ENCODE results near the gene SRCAP.

Gene SRCAP

GRCh38 chr16:30662449-30662848, 36.5 kb upstream of the SRCAP start:
- H3K36me3 ChIP-seq: peaks cover 66% of the 10 kb centered on the region
- H3K9me3 ChIP-seq (ENCODE audit: severe bottlenecking): no peaks in the 10 kb centered on the region
- no peak for TF ChIP-seq CTCF (IDR thresholded peaks at IDR 0.05; ENCODE audit: low read depth, low read length)
- no peak overlapping the region for H3K27ac ChIP-seq
- no peak for DNase-seq
- H3K27me3 ChIP-seq (ENCODE audit: insufficient read depth, low read depth, severe bottlenecking): no peaks in the 10 kb centered on the region
- no peak overlapping the region for H3K4me3 ChIP-seq (ENCODE audit: low read depth, low read length)

- no peak for TF ChIP-seq CTCF (IDR thresholded peaks at IDR 0.05; ENCODE audit: low read depth, low read length)
- Histone ChIP-seq H3K27ac (no peak overlapping the region), H3K27me3 (ENCODE audit: insufficient read depth, low read depth, severe bottlenecking) (no peaks in the 10 kb centered on the region), H3K36me3 (peaks cover 72% of the 10 kb centered on the region), H3K9me3 (ENCODE audit: severe bottlenecking) (no peaks in the 10 kb centered on the region), H3K4me3 (ENCODE audit: low read depth, low read length) (no peak overlapping the region)
- no peak for DNase-seq
These were observed 35.9 kb upstream of the SRCAP start for GRCh38 chr16:30663038-30663437.

- Histone ChIP-seq H3K4me3 (ENCODE audit: low read depth, low read length) (no peak overlapping the region), H3K9me3 (ENCODE audit: severe bottlenecking) (no peaks in the 10 kb centered on the region), H3K36me3 (peaks cover 75% of the 10 kb centered on the region), H3K27me3 (ENCODE audit: insufficient read depth, low read depth, severe bottlenecking) (no peaks in the 10 kb centered on the region), H3K27ac (no peak overlapping the region)
- TF ChIP-seq CTCF (IDR thresholded peaks at IDR 0.05; ENCODE audit: low read depth, low read length): no peak
- no peak for DNase-seq
These were observed 35.2 kb upstream of the SRCAP start for GRCh38 chr16:30663820-30664219.

- peaks cover 81% of the 10 kb centered on the region for H3K36me3 ChIP-seq
These were observed 34.3 kb upstream of the SRCAP start for GRCh38 chr16:30664616-30665109.

GRCh38 chr16:30665155-30665829, 33.7 kb upstream of the SRCAP start:
- Histone ChIP-seq H3K36me3 (peaks cover 86% of the 10 kb centered on the region), H3K27ac (no peak overlapping the region), H3K9me3 (ENCODE audit: severe bottlenecking) (no peaks in the 10 kb centered on the region), H3K27me3 (ENCODE audit: insufficient read depth, low read depth, severe bottlenecking) (no peaks in the 10 kb centered on the region), H3K4me3 (ENCODE audit: low read depth, low read length) (no peak overlapping the region)
- no peak for DNase-seq
- TF ChIP-seq CTCF (IDR thresholded peaks at IDR 0.05; ENCODE audit: low read depth, low read length): peak; percentile 11; the same call in 1 of the 2 replicates

More at GRCh38 chr16:30664616-30665109, 34.3 kb upstream of the SRCAP start:
- DNase-seq: no peak
- no peaks in the 10 kb centered on the region for H3K9me3 ChIP-seq (ENCODE audit: severe bottlenecking)
- TF ChIP-seq CTCF (IDR thresholded peaks at IDR 0.05; ENCODE audit: low read depth, low read length): no peak
- H3K27ac ChIP-seq: no peak overlapping the region
- no peak overlapping the region for H3K4me3 ChIP-seq (ENCODE audit: low read depth, low read length)
- no peaks in the 10 kb centered on the region for H3K27me3 ChIP-seq (ENCODE audit: insufficient read depth, low read depth, severe bottlenecking)

GRCh38 chr16:30665830-30666190, 33.2 kb upstream of the SRCAP start:
- peaks cover 81% of the 10 kb centered on the region for H3K36me3 ChIP-seq
- H3K27ac ChIP-seq: no peak overlapping the region
- no peaks in the 10 kb centered on the region for H3K9me3 ChIP-seq (ENCODE audit: severe bottlenecking)
- H3K27me3 ChIP-seq (ENCODE audit: insufficient read depth, low read depth, severe bottlenecking): no peaks in the 10 kb centered on the region
- TF ChIP-seq CTCF (IDR thresholded peaks at IDR 0.05; ENCODE audit: low read depth, low read length): no peak
- no peak overlapping the region for H3K4me3 ChIP-seq (ENCODE audit: low read depth, low read length)
- DNase-seq: no peak
